ENCODE results near the gene CD9. TPM values are rescaled to one million over a fixed set of nuclear protein-coding genes. Genes with fewer than 3 reads are reported as not detected.

CD9 gene
- polyA plus RNA-seq, 1 donor from 2014 or later = not detected

DNA sequence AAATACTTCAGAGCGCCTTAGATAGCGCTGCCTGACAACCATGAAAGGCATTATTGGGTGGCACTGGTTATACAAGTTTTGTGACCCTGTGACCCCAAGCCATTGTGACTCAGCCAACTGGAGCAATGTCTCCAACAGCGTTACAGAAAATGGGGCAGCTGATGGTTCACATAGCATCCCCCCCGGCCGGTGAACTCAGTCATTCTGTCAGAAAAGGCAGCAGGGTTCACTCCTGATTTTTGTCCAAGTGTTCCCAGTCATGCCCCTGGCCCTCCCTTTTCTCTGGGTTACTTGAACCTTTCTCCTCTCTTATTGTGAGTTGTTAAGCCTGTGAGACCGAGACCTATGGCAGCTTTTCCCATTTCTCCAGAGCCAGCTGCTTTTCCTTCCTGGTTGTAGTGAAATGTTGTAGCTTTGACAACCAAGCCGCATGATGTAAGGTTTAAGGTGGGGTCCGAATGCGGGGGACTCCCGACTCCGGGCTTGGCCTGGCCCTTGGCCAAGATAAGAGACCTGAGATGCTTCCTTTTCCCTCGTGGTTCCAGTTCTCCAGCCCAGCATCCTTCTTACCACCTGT lies 22.0 kb downstream of the CD9 start:
- Histone ChIP-seq H3K36me3 (ENCODE audit: insufficient read depth, low read length) (no peaks in the 10 kb centered on the region), H3K9me2 (ENCODE audit: insufficient read depth, low read length) (no peaks in the 10 kb centered on the region), H3K9ac (ENCODE audit: low read length) (no peak overlapping the region), H3K4me3 (ENCODE audit: low read length) (no peak overlapping the region), H3K4me2 (ENCODE audit: low read length) (no peak overlapping the region), H3K9me3 (ENCODE audit: low read length) (no peaks in the 10 kb centered on the region), H3F3A (ENCODE audit: insufficient read depth, low read length, poor library complexity, severe bottlenecking) (no peaks in the 10 kb centered on the region), H4K20me1 (ENCODE audit: insufficient read depth) (no peaks in the 10 kb centered on the region), H3K27me3 (ENCODE audit: insufficient read depth, low read depth, low read length) (no peaks in the 10 kb centered on the region), H3K79me2 (replicated peaks; ENCODE audit: insufficient read depth, low read length) (no peaks in the 10 kb centered on the region), H2AFZ (ENCODE audit: low read depth, low read length) (no peak overlapping the region), H3K27ac (ENCODE audit: low read length) (no peak overlapping the region)
- no peak for TF ChIP-seq SMC3 (conservative IDR thresholded peaks at IDR 0.05; ENCODE audit: poor library complexity)
- no peak for TF ChIP-seq EZH2 (IDR thresholded peaks at IDR 0.05; ENCODE audit: borderline replicate concordance, insufficient read depth, low read length, poor library complexity, severe bottlenecking)

DNA sequence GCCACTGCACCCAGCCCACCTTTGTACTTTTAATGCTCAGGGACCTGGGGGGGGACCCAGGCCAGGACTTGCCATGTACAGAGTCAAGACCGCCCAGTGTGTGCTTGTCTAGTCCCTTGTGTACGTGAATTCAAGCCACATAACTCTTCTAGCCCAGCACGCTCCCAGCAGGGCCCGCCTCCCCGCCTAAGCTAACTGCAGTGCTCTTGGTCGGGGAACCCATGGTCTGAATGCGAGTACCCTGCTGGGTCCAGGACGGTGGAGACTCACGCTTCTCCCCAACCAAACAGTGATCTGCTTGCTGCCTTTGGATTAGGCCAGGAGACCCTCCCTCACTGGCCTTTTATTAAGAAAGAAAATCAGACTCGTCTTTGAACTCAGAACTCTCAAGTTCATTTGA lies 23.3 kb downstream of the CD9 start:
- no peaks in the 10 kb centered on the region for H3K79me2 ChIP-seq (replicated peaks; ENCODE audit: insufficient read depth, low read length)

More for the DNA sequence above, 23.3 kb downstream of the CD9 start:
- Histone ChIP-seq H3K36me3 (ENCODE audit: insufficient read depth, low read length) (no peaks in the 10 kb centered on the region), H3F3A (ENCODE audit: insufficient read depth, low read length, poor library complexity, severe bottlenecking) (no peaks in the 10 kb centered on the region), H3K4me3 (ENCODE audit: low read length) (no peak overlapping the region), H3K9ac (ENCODE audit: low read length) (no peak overlapping the region), H4K20me1 (ENCODE audit: insufficient read depth) (no peaks in the 10 kb centered on the region), H3K4me2 (ENCODE audit: low read length) (no peak overlapping the region), H2AFZ (ENCODE audit: low read depth, low read length) (no peak overlapping the region), H3K9me2 (ENCODE audit: insufficient read depth, low read length) (no peaks in the 10 kb centered on the region), H3K27ac (ENCODE audit: low read length) (no peak overlapping the region), H3K9me3 (ENCODE audit: low read length) (no peaks in the 10 kb centered on the region), H3K27me3 (ENCODE audit: insufficient read depth, low read depth, low read length) (no peaks in the 10 kb centered on the region)
- TF ChIP-seq RAD21 (conservative IDR thresholded peaks at IDR 0.05) (no peak), POLR2AphosphoS5 (IDR thresholded peaks at IDR 0.05) (no peak), SMC3 (conservative IDR thresholded peaks at IDR 0.05; ENCODE audit: poor library complexity) (no peak), MXI1 (conservative IDR thresholded peaks at IDR 0.05; ENCODE audit: poor library complexity, severe bottlenecking) (no peak), EZH2 (IDR thresholded peaks at IDR 0.05; ENCODE audit: borderline replicate concordance, insufficient read depth, low read length, poor library complexity, severe bottlenecking) (no peak), EP300 (conservative IDR thresholded peaks at IDR 0.05; ENCODE audit: poor library complexity, severe bottlenecking) (no peak), TAF1 (IDR thresholded peaks at IDR 0.05; ENCODE audit: low read depth) (no peak)
- TF ChIP-seq, protein P1, sequence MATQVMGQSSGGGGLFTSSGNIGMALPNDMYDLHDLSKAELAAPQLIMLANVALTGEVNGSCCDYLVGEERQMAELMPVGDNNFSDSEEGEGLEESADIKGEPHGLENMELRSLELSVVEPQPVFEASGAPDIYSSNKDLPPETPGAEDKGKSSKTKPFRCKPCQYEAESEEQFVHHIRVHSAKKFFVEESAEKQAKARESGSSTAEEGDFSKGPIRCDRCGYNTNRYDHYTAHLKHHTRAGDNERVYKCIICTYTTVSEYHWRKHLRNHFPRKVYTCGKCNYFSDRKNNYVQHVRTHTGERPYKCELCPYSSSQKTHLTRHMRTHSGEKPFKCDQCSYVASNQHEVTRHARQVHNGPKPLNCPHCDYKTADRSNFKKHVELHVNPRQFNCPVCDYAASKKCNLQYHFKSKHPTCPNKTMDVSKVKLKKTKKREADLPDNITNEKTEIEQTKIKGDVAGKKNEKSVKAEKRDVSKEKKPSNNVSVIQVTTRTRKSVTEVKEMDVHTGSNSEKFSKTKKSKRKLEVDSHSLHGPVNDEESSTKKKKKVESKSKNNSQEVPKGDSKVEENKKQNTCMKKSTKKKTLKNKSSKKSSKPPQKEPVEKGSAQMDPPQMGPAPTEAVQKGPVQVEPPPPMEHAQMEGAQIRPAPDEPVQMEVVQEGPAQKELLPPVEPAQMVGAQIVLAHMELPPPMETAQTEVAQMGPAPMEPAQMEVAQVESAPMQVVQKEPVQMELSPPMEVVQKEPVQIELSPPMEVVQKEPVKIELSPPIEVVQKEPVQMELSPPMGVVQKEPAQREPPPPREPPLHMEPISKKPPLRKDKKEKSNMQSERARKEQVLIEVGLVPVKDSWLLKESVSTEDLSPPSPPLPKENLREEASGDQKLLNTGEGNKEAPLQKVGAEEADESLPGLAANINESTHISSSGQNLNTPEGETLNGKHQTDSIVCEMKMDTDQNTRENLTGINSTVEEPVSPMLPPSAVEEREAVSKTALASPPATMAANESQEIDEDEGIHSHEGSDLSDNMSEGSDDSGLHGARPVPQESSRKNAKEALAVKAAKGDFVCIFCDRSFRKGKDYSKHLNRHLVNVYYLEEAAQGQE (IDR thresholded peaks at IDR 0.05; ENCODE audit: borderline replicate concordance) = no peak
- TF ChIP-seq, protein P2, sequence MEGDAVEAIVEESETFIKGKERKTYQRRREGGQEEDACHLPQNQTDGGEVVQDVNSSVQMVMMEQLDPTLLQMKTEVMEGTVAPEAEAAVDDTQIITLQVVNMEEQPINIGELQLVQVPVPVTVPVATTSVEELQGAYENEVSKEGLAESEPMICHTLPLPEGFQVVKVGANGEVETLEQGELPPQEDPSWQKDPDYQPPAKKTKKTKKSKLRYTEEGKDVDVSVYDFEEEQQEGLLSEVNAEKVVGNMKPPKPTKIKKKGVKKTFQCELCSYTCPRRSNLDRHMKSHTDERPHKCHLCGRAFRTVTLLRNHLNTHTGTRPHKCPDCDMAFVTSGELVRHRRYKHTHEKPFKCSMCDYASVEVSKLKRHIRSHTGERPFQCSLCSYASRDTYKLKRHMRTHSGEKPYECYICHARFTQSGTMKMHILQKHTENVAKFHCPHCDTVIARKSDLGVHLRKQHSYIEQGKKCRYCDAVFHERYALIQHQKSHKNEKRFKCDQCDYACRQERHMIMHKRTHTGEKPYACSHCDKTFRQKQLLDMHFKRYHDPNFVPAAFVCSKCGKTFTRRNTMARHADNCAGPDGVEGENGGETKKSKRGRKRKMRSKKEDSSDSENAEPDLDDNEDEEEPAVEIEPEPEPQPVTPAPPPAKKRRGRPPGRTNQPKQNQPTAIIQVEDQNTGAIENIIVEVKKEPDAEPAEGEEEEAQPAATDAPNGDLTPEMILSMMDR (IDR thresholded peaks at IDR 0.05; ENCODE audit: poor library complexity, severe bottlenecking) = no peak
